ENCODE results near the gene SULT2B1.

Gene SULT2B1

DNA sequence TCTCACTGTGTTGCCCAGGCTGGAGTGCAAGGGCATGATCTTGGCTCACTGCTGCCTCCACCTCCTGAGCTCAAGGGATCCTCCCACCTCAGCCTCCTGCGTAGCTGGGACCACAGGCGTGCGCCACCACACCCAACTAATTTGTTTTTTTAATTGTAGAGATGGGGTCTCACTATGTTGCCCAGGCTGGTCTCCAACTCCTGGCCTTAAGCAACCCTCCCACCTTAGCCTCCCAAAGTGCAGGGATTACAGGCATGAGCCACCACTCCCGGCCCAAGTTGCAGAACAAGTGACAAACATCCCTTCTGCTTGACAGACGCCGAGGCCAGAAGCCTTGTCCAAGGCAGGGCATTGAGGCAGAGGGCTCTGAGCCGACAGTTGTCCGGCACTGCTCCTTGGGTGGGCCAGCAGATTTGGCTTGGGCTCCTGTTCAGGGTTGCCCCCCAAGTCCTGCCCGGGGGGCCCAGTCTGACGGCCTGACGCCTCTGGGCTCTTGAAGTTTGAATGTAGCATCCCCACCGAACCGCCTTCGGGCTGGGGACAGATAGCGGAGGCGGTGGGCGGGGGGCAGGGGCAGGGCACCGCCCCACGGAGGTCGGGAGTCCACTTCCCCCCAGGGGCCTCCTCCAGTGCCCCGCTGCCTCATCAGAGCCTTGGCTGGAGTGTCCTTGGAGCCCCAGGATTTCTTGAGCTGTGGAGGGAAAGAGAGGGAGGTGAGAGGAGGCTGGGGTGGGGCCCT is 48.9 kb downstream of the SULT2B1 start:
- no peak for DNase-seq (ENCODE audit: low read depth)
- TF ChIP-seq, protein P1, sequence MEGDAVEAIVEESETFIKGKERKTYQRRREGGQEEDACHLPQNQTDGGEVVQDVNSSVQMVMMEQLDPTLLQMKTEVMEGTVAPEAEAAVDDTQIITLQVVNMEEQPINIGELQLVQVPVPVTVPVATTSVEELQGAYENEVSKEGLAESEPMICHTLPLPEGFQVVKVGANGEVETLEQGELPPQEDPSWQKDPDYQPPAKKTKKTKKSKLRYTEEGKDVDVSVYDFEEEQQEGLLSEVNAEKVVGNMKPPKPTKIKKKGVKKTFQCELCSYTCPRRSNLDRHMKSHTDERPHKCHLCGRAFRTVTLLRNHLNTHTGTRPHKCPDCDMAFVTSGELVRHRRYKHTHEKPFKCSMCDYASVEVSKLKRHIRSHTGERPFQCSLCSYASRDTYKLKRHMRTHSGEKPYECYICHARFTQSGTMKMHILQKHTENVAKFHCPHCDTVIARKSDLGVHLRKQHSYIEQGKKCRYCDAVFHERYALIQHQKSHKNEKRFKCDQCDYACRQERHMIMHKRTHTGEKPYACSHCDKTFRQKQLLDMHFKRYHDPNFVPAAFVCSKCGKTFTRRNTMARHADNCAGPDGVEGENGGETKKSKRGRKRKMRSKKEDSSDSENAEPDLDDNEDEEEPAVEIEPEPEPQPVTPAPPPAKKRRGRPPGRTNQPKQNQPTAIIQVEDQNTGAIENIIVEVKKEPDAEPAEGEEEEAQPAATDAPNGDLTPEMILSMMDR (conservative IDR thresholded peaks at IDR 0.05; ENCODE audit: low read depth, low read length), result no peak
- no peak overlapping the region for H3K4me3 ChIP-seq (ENCODE audit: low read depth, low read length)

DNA sequence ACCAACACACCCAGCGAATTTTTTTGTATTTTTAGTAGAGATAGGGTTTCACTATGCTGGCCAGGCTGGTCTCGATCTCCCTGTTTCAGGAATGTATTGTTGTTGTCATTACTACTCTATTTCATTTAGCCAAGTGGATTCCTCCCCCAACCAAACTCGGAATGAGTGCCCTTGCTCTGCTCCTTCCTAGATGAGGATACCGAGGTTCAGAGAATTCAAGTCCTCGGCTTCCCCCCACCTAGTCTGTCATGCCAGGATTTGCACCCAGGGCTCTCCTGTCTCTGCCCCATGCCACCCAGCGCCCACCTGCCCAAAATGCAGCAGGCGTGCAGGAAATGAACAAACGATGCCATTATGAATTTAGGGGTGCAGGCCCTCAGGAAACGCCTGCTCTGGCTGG is 51.0 kb downstream of the SULT2B1 start:
- TF ChIP-seq, protein P1 (conservative IDR thresholded peaks at IDR 0.05; ENCODE audit: low read depth, low read length), result no peak
- no peak overlapping the region for H3K4me3 ChIP-seq (ENCODE audit: low read depth, low read length)
- DNase-seq (ENCODE audit: low read depth), result no peak

DNA sequence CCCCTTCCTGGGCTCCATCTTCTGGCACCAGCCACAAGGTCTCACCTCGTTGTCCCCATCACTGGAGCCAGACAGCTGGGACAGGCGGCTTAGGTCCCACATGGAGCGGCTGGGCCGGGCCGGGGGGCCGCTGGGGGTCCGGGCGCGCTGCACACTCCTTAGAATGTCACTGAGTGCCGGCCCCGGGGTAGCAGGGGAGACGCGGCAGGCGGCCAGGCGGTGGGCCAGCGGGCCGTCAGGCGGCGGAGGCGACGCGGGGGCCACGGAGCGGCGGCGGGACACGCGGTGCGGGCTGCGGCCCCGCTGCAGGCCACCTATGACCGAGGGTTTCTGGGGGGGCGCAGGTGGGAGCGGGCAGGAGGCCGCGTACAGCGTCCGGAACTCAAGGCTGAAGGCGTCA is 51.5 kb downstream of the SULT2B1 start:
- TF ChIP-seq, protein P1 (conservative IDR thresholded peaks at IDR 0.05; ENCODE audit: low read depth, low read length), result no peak
- H3K4me3 ChIP-seq (ENCODE audit: low read depth, low read length), result no peak overlapping the region
- DNase-seq (ENCODE audit: low read depth), result no peak

DNA sequence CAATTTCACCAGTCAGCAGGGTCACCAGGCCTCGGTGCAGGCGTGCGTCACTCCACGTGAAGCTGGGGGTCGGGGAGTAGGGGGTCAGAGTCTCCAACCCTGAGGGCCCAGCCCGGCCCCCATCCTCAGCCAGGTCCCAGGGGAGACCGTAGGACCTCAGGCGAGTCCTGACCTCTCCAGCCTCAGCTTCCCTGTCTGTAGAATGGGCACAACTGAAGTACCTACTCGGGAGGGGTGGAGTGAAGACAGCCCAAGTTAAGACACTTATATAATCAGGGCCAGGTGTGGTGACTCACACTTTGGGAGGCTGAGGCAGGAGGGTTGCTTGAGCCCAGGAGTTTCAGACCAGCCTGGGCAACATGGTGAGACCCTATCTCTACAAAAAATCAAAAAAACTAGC is 51.9 kb downstream of the SULT2B1 start:
- TF ChIP-seq, protein P1 (conservative IDR thresholded peaks at IDR 0.05; ENCODE audit: low read depth, low read length), result no peak
- DNase-seq (ENCODE audit: low read depth), result no peak
- H3K4me3 ChIP-seq (ENCODE audit: low read depth, low read length), result no peak overlapping the region

DNA sequence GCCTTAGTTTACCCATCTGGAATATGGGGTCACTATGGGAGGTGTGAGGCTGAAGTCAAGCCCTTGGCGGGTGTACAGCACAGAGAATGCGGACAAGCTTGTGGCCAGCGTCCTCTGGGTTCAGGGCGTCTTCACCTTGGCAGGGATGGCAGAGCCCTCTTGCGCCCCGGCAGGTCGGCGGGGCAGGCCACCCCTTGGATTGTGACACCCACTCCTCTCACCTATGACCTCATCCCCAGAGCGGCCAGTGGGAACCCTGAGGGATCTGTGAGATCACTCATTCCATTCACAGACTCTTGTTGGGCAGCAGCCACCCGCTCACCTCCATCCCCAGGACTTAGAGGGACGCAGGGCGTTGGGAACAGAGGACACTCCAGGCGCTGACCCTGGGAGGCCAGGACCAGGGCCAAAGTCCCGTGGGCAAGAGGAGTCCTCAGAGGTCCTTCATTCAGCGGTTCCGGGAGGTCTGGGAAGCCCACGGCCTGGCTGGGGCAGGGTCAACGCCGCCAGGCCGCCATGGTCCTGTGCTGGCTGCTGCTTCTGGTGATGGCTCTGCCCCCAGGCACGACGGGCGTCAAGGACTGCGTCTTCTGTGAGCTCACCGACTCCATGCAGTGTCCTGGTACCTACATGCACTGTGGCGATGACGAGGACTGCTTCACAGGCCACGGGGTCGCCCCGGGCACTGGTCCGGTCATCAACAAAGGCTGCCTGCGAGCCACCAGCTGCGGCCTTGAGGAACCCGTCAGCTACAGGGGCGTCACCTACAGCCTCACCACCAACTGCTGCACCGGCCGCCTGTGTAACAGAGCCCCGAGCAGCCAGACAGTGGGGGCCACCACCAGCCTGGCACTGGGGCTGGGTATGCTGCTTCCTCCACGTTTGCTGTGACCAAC is 54.7 kb downstream of the SULT2B1 start, which contains the start of gene SPACA4:
TSS of gene SPACA4 (plus strand) at position 280 of the 896 bp plus-strand sequence. CDS start at position 517, 237 bp downstream.
- no peak for DNase-seq (ENCODE audit: low read depth)
- H3K4me3 ChIP-seq (ENCODE audit: low read depth, low read length), result no peak within 1 kb of the TSS
- TF ChIP-seq, protein P1 (conservative IDR thresholded peaks at IDR 0.05; ENCODE audit: low read depth, low read length), result no peak

DNA sequence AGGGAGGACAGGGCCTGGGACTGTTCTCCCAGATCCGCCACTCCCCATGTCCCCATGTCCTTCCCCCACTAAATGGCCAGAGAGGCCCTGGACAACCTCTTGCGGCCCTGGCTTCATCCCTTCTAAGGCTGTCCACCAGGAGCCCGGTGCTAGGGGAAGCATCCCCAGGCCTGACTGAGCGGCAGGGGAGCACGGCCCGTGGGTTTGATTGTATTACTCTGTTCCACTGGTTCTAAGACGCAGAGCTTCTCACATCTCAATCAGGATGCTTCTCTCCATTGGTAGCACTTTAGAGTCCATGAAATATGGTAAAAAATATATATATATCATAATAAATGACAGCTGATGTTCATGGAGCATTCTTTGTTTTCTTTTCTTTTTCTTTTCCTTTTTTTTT is 55.4 kb downstream of the SULT2B1 start:
- no peak for DNase-seq (ENCODE audit: low read depth)
- TF ChIP-seq, protein P1 (conservative IDR thresholded peaks at IDR 0.05; ENCODE audit: low read depth, low read length), result no peak
- no peak overlapping the region for H3K4me3 ChIP-seq (ENCODE audit: low read depth, low read length)

Measured in choroid plexus epithelial cell (primary cell).